K562 (cell line): Measurements from ENCODE around the gene IL17D. TPM values are rescaled to one million over a fixed set of nuclear protein-coding genes. Genes with fewer than 3 reads are reported as not detected.

Source experiments
- ATAC-seq: fragments of 200-7000 bp; cut with Tn5 transposase; 3 replicates; pipeline ENCODE4 v1.9.1; 2020; ENCODE audit warnings: moderate library complexity
- BruUV-seq: library from RNA; stranded (reverse); fragments of 400-500 nt; replicated peaks from 2 replicates; lab custom pipeline; 2021; lab: Mats Ljungman, UMichigan
- CTCF ChIA-PET: fragments of 300-600 bp; formaldehyde crosslinking; extraction: SDS; loops from one replicate; lab custom pipeline; 2021; ENCODE audit warnings: low intra/inter-chr PET ratio; lab: Yijun Ruan, JAX
- POLR2A ChIA-PET: fragments of 300-600, 350-650 bp; sonication (Branson Sonifier 250); formaldehyde crosslinking; extraction: SDS; loops from one replicate; lab custom pipeline; 2021; ENCODE audit warnings: antibody characterized with exemption, inconsistent platforms; lab: Yijun Ruan, JAX
- DNase-seq, 4 experiments: peaks; one replicate each; pipeline versions ENCODE4 v3.0.0 to v3.0.0-alpha.2; 2011 to 2018; ENCODE audit warnings: low spot score in 3 of 4, mixed read lengths in 3 of 4; ENCODE audit errors: extremely low read depth in 1 of 4
- FAIRE-seq: peaks from 2 replicates; lab custom pipeline; 2011; peaks lifted over from hg19 to GRCh38; lab: Jason Lieb, UNC
- H2AFZ ChIP-seq: 2 replicates; pipeline ENCODE4 v1.6.0; 2011; ENCODE audit warnings: low read depth, low read length, control low read depth, inconsistent platforms
- H3K27ac ChIP-seq: fragments of 200-600 bp; 3 replicates; pipeline ENCODE4 v1.8.0; 2011; ENCODE audit warnings: low read depth, mild to moderate bottlenecking, control low read depth, inconsistent platforms, low read length, moderate library complexity, mixed read lengths; ENCODE audit errors: extremely low read depth
- H3K27me3 ChIP-seq, 2 experiments: fragments of 300-600 bp in 1 of 2; 2 replicates in 1 of 2; 3 replicates in 1 of 2; pipeline versions ENCODE4 v1.6.0 to v1.8.0; 2011; ENCODE audit warnings: inconsistent platforms in 2 of 2, low read length in 2 of 2, mild to moderate bottlenecking in 1 of 2, mixed read lengths in 1 of 2, moderate library complexity in 1 of 2; ENCODE audit not compliant: control insufficient read depth in 2 of 2, insufficient read depth in 2 of 2
- H3K36me3 ChIP-seq: fragments of 300-600 bp; 3 replicates; pipeline ENCODE4 v1.8.0; 2011; ENCODE audit warnings: mild to moderate bottlenecking, low read length, inconsistent platforms; ENCODE audit not compliant: control insufficient read depth, insufficient read depth
- H3K4me1 ChIP-seq, 2 experiments: fragments of 200-600 bp in 1 of 2; replicated peaks in 1 of 2; 2 replicates in 1 of 2; 3 replicates in 1 of 2; pipeline versions ENCODE4 v1.5.1 to v1.8.0; 2011; ENCODE audit warnings: inconsistent platforms in 2 of 2, low read length in 2 of 2, mild to moderate bottlenecking in 1 of 2, mixed read lengths in 1 of 2, moderate library complexity in 1 of 2; ENCODE audit not compliant: control insufficient read depth in 2 of 2, insufficient read depth in 2 of 2
- H3K4me2 ChIP-seq: 2 replicates; pipeline ENCODE4 v1.6.1; 2011; ENCODE audit warnings: low read length, control low read depth, inconsistent platforms, mixed read lengths; ENCODE audit not compliant: insufficient read depth
- H3K4me3 ChIP-seq: fragments of 200-600 bp; sonication (generic), shearing (Covaris generic); 2 replicates; pipeline ENCODE4 v1.5.1; 2016; ENCODE audit warnings: control low read depth, inconsistent platforms
- H3K79me2 ChIP-seq: fragments of 200-600 bp; 3 replicates; pipeline ENCODE4 v1.8.0; 2011; ENCODE audit warnings: low read length, inconsistent platforms; ENCODE audit not compliant: control insufficient read depth, insufficient read depth
- H3K9ac ChIP-seq, 2 experiments: 2 replicates each; pipeline versions ENCODE4 v1.6.0 to v1.6.1; 2011; ENCODE audit warnings: low read depth in 2 of 2, low read length in 2 of 2, control low read depth in 1 of 2, inconsistent platforms in 1 of 2, mild to moderate bottlenecking in 1 of 2, mixed read lengths in 1 of 2; ENCODE audit not compliant: insufficient read depth in 1 of 2
- H3K9me1 ChIP-seq: one replicate; pipeline ENCODE4 v1.6.0; 2011; ENCODE audit warnings: inconsistent platforms, mild to moderate bottlenecking, low read length, moderate library complexity; ENCODE audit not compliant: control insufficient read depth, insufficient read depth
- H3K9me3 ChIP-seq: replicated peaks from 2 replicates; pipeline ENCODE4 v1.5.1; 2011; ENCODE audit warnings: low read depth, low read length, inconsistent platforms; ENCODE audit not compliant: control insufficient read depth, insufficient read depth
- H4K20me1 ChIP-seq: replicated peaks from 2 replicates; pipeline ENCODE4 v1.6.1; 2011; ENCODE audit warnings: low read length, inconsistent platforms, mixed read lengths; ENCODE audit not compliant: control insufficient read depth, insufficient read depth
- BRD4 ChIP-seq: fragments of 200-600 bp; sonication (generic); IDR thresholded peaks from 2 replicates; pipeline ENCODE4 v1.6.1; 2017; ENCODE audit warnings: inconsistent platforms
- FOS ChIP-seq: IDR thresholded peaks from 3 replicates; pipeline ENCODE4 v1.6.1; 2011; ENCODE audit not compliant: insufficient read length; ENCODE audit errors: extremely low read depth
- HDAC2 ChIP-seq: fragments of 450-650 bp; IDR thresholded peaks from 2 replicates; pipeline ENCODE4 v1.6.1; 2016; ENCODE audit warnings: mild to moderate bottlenecking
- MYNN ChIP-seq, 2 experiments: sonication (generic); formaldehyde crosslinking in 1 of 2; IDR thresholded peaks; 2 replicates each; pipeline versions ENCODE4 v1.5.0 to v1.6.1; 2016 to 2020; ENCODE audit warnings: antibody characterized with exemption in 1 of 2, missing genetic modification reagents in 1 of 2
- ZKSCAN3 ChIP-seq: fragments of 250-450 bp; sonication (Bioruptor Pico); IDR thresholded peaks from 2 replicates; pipeline ENCODE4 v1.4.0; 2020
- ZNF324 ChIP-seq: fragments of 250-450 bp; sonication (Bioruptor Pico); IDR thresholded peaks from 2 replicates; pipeline ENCODE4 v1.4.0; 2020; ENCODE audit warnings: mild to moderate bottlenecking
- ZNF354B ChIP-seq: fragments of 250-450 bp; sonication (Bioruptor Pico); IDR thresholded peaks from 2 replicates; pipeline ENCODE4 v1.4.0; 2020
- ZNF41 ChIP-seq: fragments of 250-450 bp; sonication (Bioruptor Pico); conservative IDR thresholded peaks from 2 replicates; pipeline ENCODE4 v1.4.0; 2020; ENCODE audit warnings: mild to moderate bottlenecking
- WGBS: fragments of 100-300 bp; shearing (Covaris generic); methylation state at CpG from one replicate; pipeline ENCODE4 v1.1.6; 2016; ENCODE audit warnings: low coverage, mixed read lengths; ENCODE audit not compliant: insufficient coverage; ENCODE audit errors: missing lambda C conversion rate; 5-methylcytosine and 5-hydroxymethylcytosine counted together
- in situ Hi-C: fragments of 300-500 bp; cut with MboI; formaldehyde crosslinking; loops from 4 replicates; pipeline ENCODE4 v1.15.0; 2018; ENCODE audit warnings: inconsistent platforms, mixed read lengths
- intact Hi-C: fragments of 100-400 bp; cut with micrococcal nuclease; formaldehyde crosslinking; loops from 2 replicates; pipeline ENCODE4 v1.14.2; 2022
- polyA plus RNA-seq, 8 experiments: library from polyadenylated mRNA; depleted of rRNA in 4 of 8; stranded (reverse) in 5 of 8; unstranded in 3 of 8; fragments of >200 nt; fragmentation: Nextera tagmentation in 2 of 8; fragmentation: Illumina TruSeq in 1 of 8; extraction: Ambion mirVana in 2 of 8; extraction: Trizol in 1 of 8; gene quantifications; 2 replicates each; pipeline versions ENCODE4 v1.2.1 to v1.2.3, GENCODE V29; 2011 to 2014; ENCODE audit warnings: inconsistent platforms in 1 of 8, missing spikeins in 1 of 8
- total RNA-seq, 7 experiments: library from RNA; depleted of rRNA in 6 of 7; stranded (reverse); fragments of >200 nt in 6 of 7; fragmentation: Illumina TruSeq in 2 of 7; extraction: Trizol in 2 of 7; gene quantifications; 2 replicates each; pipeline versions ENCODE4 v1.2.1 to v1.2.3, GENCODE V29; 2011 to 2021; ENCODE audit warnings: low replicate concordance in 1 of 7
- TF ChIP-seq, protein P1 (sequence below), 2 experiments: IDR thresholded peaks; 2 replicates each; pipeline ENCODE4 v1.6.1; 2011; ENCODE audit warnings: borderline replicate concordance in 1 of 2, control low read depth in 1 of 2, low read depth in 1 of 2, low read length in 1 of 2, mild to moderate bottlenecking in 1 of 2, mixed read lengths in 1 of 2, moderate library complexity in 1 of 2; ENCODE audit not compliant: insufficient read depth in 1 of 2, insufficient read length in 1 of 2, poor library complexity in 1 of 2, severe bottlenecking in 1 of 2; ENCODE audit errors: extremely low read depth in 1 of 2
- TF ChIP-seq, protein P2 (sequence below): fragments of 450-650 bp; formaldehyde crosslinking; conservative IDR thresholded peaks from 2 replicates; pipeline ENCODE4 v1.4.0; 2022; ENCODE audit warnings: mild to moderate bottlenecking, missing genetic modification characterization

The IL17D gene
- total and polyA plus RNA-seq, 9 of the 15 experiments (the other 6 are each of a cell fraction or from before 2014, with no cell fraction given): 0.04 to 0.55 (median 0.13) TPM; not detected in 4

DNA sequence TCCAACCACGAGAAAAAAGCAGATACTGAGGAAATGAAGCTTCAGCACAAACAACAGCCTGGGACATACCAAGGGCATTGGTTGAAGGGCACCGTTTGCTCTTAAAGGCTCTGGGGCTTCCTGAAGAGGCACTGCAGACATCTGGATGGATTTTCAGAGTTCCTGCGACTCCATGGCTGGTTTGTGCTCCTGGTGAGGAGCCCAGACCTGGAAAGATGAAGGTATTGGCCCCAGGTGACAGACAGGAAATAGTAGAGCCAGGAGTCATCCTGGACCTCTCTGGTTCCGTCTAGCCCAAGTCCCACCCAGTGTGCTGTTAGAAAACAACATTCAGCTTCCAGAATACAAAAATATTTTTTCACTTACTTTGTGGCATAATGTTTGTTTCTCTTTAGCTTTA lies 6.3 kb downstream of the IL17D start:
- 20% methylated on average over 4 of the region's 4 CpGs for WGBS
- no peak overlapping the region for H3K4me2 ChIP-seq
- DNase-seq: no peak
- TF ChIP-seq ZNF354B (CRISPR knock-in tag) (no peak), FOS (no peak), MYNN (IDR thresholded peaks at IDR 0.05) (no peak), MYNN (CRISPR knock-in tag; IDR thresholded peaks at IDR 0.05) (no peak), ZKSCAN3 (CRISPR knock-in tag) (no peak), HDAC2 (no peak), ZNF324 (CRISPR knock-in tag) (no peak), BRD4 (no peak), ZNF41 (no peak)
- TF ChIP-seq, protein P1, sequence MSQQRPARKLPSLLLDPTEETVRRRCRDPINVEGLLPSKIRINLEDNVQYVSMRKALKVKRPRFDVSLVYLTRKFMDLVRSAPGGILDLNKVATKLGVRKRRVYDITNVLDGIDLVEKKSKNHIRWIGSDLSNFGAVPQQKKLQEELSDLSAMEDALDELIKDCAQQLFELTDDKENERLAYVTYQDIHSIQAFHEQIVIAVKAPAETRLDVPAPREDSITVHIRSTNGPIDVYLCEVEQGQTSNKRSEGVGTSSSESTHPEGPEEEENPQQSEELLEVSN (IDR thresholded peaks at IDR 0.05; ENCODE audit: borderline replicate concordance in 1 of 2, extremely low read depth in 1 of 2, insufficient read depth in 1 of 2, insufficient read length in 1 of 2, low read depth in 1 of 2, low read length in 1 of 2, poor library complexity in 1 of 2, severe bottlenecking in 1 of 2): no peak
- TF ChIP-seq, protein P2, sequence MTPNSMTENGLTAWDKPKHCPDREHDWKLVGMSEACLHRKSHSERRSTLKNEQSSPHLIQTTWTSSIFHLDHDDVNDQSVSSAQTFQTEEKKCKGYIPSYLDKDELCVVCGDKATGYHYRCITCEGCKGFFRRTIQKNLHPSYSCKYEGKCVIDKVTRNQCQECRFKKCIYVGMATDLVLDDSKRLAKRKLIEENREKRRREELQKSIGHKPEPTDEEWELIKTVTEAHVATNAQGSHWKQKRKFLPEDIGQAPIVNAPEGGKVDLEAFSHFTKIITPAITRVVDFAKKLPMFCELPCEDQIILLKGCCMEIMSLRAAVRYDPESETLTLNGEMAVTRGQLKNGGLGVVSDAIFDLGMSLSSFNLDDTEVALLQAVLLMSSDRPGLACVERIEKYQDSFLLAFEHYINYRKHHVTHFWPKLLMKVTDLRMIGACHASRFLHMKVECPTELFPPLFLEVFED (CRISPR knock-in tag): no peak
- TF ChIP-seq, all 486 proteins: peak for 0
- BruUV-seq: no TSS peak
- Histone ChIP-seq H2AFZ (no peak overlapping the region), H3K36me3 (no peaks in the 10 kb centered on the region), H3K9me1 (no peaks in the 10 kb centered on the region), H3K4me3 (no peak overlapping the region), H3K79me2 (no peaks in the 10 kb centered on the region), H3K27ac (no peak overlapping the region), H3K9ac (no peak overlapping the region), H4K20me1 (no peaks in the 10 kb centered on the region), H3K4me1 (peaks cover 4 to 5% of the 10 kb centered on the region in 2 experiments; a peak in 4 of 5 replicates), H3K9me3 (no peaks in the 10 kb centered on the region), H3K27me3 (no peaks in the 10 kb centered on the region; a peak in 1 of 5 replicates)
- FAIRE-seq (no peak), ATAC-seq (no peak)
- intact Hi-C loops (loop anchor here (2.0 to 5.0 kb wide), 2 partner anchors 63 to 215 kb away; partner anchors contain the start of gene EEF1AKMT1), in situ Hi-C loops (loop anchor here (10.0 kb wide), 1 partner anchor 215 kb away; no protein-coding TSS in a partner anchor)
- ChIA-PET CTCF (no interaction called here), POLR2A (no interaction called here)
